Esophagus muscularis mucosa (tissue), 4 donors: ENCODE results near the gene POU2AF3.

Source experiments
- EP300 ChIP-seq: sonication (generic); formaldehyde crosslinking; IDR thresholded peaks from one replicate; pipeline ENCODE4 v1.6.1; 2017; ENCODE audit warnings: antibody characterized with exemption
- POLR2A ChIP-seq: fragments of 450-650 bp; IDR thresholded peaks from one replicate; pipeline ENCODE4 v1.6.1; 2017; ENCODE audit warnings: antibody characterized with exemption, moderate library complexity, mild to moderate bottlenecking, low read depth
- POLR2AphosphoS5 ChIP-seq, 2 donors: sonication (generic); formaldehyde crosslinking; IDR thresholded peaks; one replicate each; pipeline ENCODE4 v1.6.1; 2017; ENCODE audit warnings: antibody characterized with exemption in 2 of 2
- TF ChIP-seq, protein P1 (sequence below), 3 experiments: fragments of 200-600 bp in 2 of 3; fragments of 450-650 bp in 1 of 3; sonication (generic) in 2 of 3; IDR thresholded peaks; one replicate each; pipeline ENCODE4 v1.5.1; 2017 to 2019; ENCODE audit warnings: antibody characterized with exemption in 3 of 3, mild to moderate bottlenecking in 2 of 3, moderate library complexity in 1 of 3

DNA sequence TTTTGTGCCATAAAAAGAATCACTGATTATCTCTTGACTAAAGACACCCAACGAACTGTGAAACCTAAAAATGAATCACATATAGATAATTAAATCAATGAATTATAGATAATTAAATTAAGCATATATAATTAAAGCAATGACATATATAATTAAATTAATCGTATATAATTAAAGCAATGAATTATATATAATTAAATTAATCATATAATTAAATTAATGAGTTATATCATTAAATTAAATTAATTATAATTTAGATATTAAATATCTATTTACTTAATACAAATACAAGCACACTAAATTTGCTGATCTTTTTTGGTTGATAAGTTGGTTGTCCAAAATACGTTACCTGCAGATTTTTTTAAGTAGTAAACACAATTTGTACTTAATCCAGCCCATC, 49.8 kb downstream of the POU2AF3 start:
- no peak for TF ChIP-seq EP300
- TF ChIP-seq, protein P1, sequence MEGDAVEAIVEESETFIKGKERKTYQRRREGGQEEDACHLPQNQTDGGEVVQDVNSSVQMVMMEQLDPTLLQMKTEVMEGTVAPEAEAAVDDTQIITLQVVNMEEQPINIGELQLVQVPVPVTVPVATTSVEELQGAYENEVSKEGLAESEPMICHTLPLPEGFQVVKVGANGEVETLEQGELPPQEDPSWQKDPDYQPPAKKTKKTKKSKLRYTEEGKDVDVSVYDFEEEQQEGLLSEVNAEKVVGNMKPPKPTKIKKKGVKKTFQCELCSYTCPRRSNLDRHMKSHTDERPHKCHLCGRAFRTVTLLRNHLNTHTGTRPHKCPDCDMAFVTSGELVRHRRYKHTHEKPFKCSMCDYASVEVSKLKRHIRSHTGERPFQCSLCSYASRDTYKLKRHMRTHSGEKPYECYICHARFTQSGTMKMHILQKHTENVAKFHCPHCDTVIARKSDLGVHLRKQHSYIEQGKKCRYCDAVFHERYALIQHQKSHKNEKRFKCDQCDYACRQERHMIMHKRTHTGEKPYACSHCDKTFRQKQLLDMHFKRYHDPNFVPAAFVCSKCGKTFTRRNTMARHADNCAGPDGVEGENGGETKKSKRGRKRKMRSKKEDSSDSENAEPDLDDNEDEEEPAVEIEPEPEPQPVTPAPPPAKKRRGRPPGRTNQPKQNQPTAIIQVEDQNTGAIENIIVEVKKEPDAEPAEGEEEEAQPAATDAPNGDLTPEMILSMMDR (IDR thresholded peaks at IDR 0.05) = no peak
- no peak for TF ChIP-seq POLR2A
- no peak for TF ChIP-seq POLR2AphosphoS5 (IDR thresholded peaks at IDR 0.05)
